SK-N-SH (cell line): ENCODE measurements around the gene RASGRF2. TPM values are rescaled to one million over a fixed set of nuclear protein-coding genes. Genes with fewer than 3 reads are reported as not detected.

Experiments
- CTCF ChIA-PET: fragments of 300-600, 350-600 bp; formaldehyde crosslinking; extraction: SDS; loops from one replicate; lab custom pipeline; 2021; lab: Yijun Ruan, JAX
- POLR2A ChIA-PET: fragments of 350-600 bp; sonication (Branson Sonifier 250); formaldehyde crosslinking; extraction: SDS; loops from one replicate; lab custom pipeline; 2020; ENCODE audit warnings: antibody characterized with exemption, inconsistent platforms; lab: Yijun Ruan, JAX
- DNase-seq: peaks from one replicate; pipeline ENCODE4 v3.0.0; 2012
- H2AFZ ChIP-seq: fragments of 200-600 bp; sonication (generic); 2 replicates; pipeline ENCODE4 v1.8.1; 2016; ENCODE audit warnings: antibody characterized with exemption, mild to moderate bottlenecking, low read depth
- H3F3A ChIP-seq: fragments of 200-600 bp; sonication (generic); replicated peaks from 2 replicates; pipeline ENCODE3; 2016; ENCODE audit warnings: antibody characterized with exemption, mild to moderate bottlenecking; ENCODE audit not compliant: insufficient read depth
- H3K27ac ChIP-seq, 2 experiments: fragments of 200-500 bp in 1 of 2; fragments of 200-600 bp in 1 of 2; sonication (Bioruptor generic) in 1 of 2; sonication (generic), shearing (Covaris generic) in 1 of 2; 2 replicates each; pipeline versions ENCODE4 v1.5.1 to v1.6.1; 2014 to 2016; ENCODE audit warnings: low read depth in 2 of 2, inconsistent platforms in 1 of 2, low read length in 1 of 2, mild to moderate bottlenecking in 1 of 2, mixed read lengths in 1 of 2
- H3K27me3 ChIP-seq: fragments of 200-600 bp; sonication (generic), shearing (Covaris generic); 2 replicates; pipeline ENCODE4 v1.6.1; 2016; ENCODE audit warnings: mixed run types; ENCODE audit not compliant: insufficient read depth
- H3K36me3 ChIP-seq, 2 experiments: fragments of 200-500 bp in 1 of 2; fragments of 200-600 bp in 1 of 2; sonication (Bioruptor generic) in 1 of 2; sonication (generic) in 1 of 2; replicated peaks in 1 of 2; 2 replicates each; pipeline versions ENCODE3 to v1.5.1; 2014 to 2016; ENCODE audit warnings: low read length in 1 of 2, mild to moderate bottlenecking in 1 of 2; ENCODE audit not compliant: insufficient read depth in 2 of 2, control insufficient read depth in 1 of 2
- H3K4me1 ChIP-seq, 2 experiments: fragments of 200-500 bp in 1 of 2; fragments of 200-600 bp in 1 of 2; sonication (Bioruptor generic) in 1 of 2; sonication (generic), shearing (Covaris generic) in 1 of 2; 2 replicates each; pipeline versions ENCODE4 v1.5.1 to v1.6.1; 2014 to 2016; ENCODE audit warnings: low read depth in 1 of 2, low read length in 1 of 2, mixed run types in 1 of 2; ENCODE audit not compliant: insufficient read depth in 2 of 2, control insufficient read depth in 1 of 2
- H3K4me2 ChIP-seq: fragments of 200-600 bp; sonication (generic), shearing (Covaris generic); 2 replicates; pipeline ENCODE4 v1.6.1; 2017; ENCODE audit warnings: mixed run types
- H3K4me3 ChIP-seq, 2 experiments: fragments of 200-500 bp in 1 of 2; fragments of 200-600 bp in 1 of 2; sonication (Bioruptor generic) in 1 of 2; sonication (generic), shearing (Covaris generic) in 1 of 2; 2 replicates each; pipeline versions ENCODE4 v1.5.1 to v1.8.1; 2014 to 2016; ENCODE audit warnings: low read depth in 2 of 2, inconsistent platforms in 1 of 2, low read length in 1 of 2, mild to moderate bottlenecking in 1 of 2, mixed read lengths in 1 of 2, moderate library complexity in 1 of 2
- H3K79me2 ChIP-seq: fragments of 200-600 bp; sonication (generic); 2 replicates; pipeline ENCODE4 v1.8.1; 2017; ENCODE audit warnings: mild to moderate bottlenecking; ENCODE audit not compliant: insufficient read depth
- H3K9ac ChIP-seq: fragments of 200-600 bp; sonication (generic); 2 replicates; pipeline ENCODE4 v1.6.1; 2017; ENCODE audit warnings: mixed run types
- H3K9me2 ChIP-seq: fragments of 200-600 bp; sonication (generic); 2 replicates; pipeline ENCODE4 v1.6.1; 2017; ENCODE audit warnings: mixed run types
- H3K9me3 ChIP-seq: fragments of 200-600 bp; sonication (generic); 2 replicates; pipeline ENCODE4 v1.6.1; 2017; ENCODE audit warnings: mixed run types, mild to moderate bottlenecking, moderate library complexity
- H4K20me1 ChIP-seq: fragments of 200-600 bp; sonication (generic); 2 replicates; pipeline ENCODE4 v1.6.1; 2017; ENCODE audit warnings: mild to moderate bottlenecking, mixed run types; ENCODE audit not compliant: insufficient read depth
- CHD2 ChIP-seq: fragments of 150-350 bp; IDR thresholded peaks from 2 replicates; pipeline ENCODE4 v1.6.1; 2018; ENCODE audit warnings: low read length; ENCODE audit not compliant: partially characterized antibody
- CTCF ChIP-seq: fragments of 200-600 bp; sonication (generic); IDR thresholded peaks from 2 replicates; pipeline ENCODE4 v1.6.1; 2017; ENCODE audit warnings: antibody characterized with exemption, mild to moderate bottlenecking, moderate library complexity
- ELF1 ChIP-seq: IDR thresholded peaks from 2 replicates; pipeline ENCODE4 v1.4.0; 2012
- EP300 ChIP-seq, 2 experiments: IDR thresholded peaks; 2 replicates each; pipeline versions ENCODE4 v1.4.0 to v1.6.1; 2012; ENCODE audit warnings: borderline replicate concordance in 1 of 2, low read depth in 1 of 2, low read length in 1 of 2
- EZH2phosphoT487 ChIP-seq: fragments of 200-600 bp; sonication (generic); IDR thresholded peaks from 2 replicates; pipeline ENCODE4 v1.6.1; 2017; ENCODE audit warnings: low read depth, mixed run types, mild to moderate bottlenecking, antibody characterized with exemption, moderate library complexity, borderline replicate concordance
- FOXJ3 ChIP-seq: sonication (generic); formaldehyde crosslinking; IDR thresholded peaks from 2 replicates; pipeline ENCODE4 v1.5.1; 2020; ENCODE audit warnings: mild to moderate bottlenecking, missing genetic modification reagents
- FOXM1 ChIP-seq: IDR thresholded peaks from 2 replicates; pipeline ENCODE4 v1.4.0; 2012; ENCODE audit warnings: low read depth, mild to moderate bottlenecking
- IRF3 ChIP-seq: fragments of 150-350 bp; IDR thresholded peaks from 2 replicates; pipeline ENCODE4 v1.6.1; 2016; ENCODE audit warnings: mild to moderate bottlenecking, low read depth, low read length
- NFIC ChIP-seq: IDR thresholded peaks from 2 replicates; pipeline ENCODE4 v1.4.0; 2012; ENCODE audit warnings: borderline replicate concordance
- PBX3 ChIP-seq: IDR thresholded peaks from 2 replicates; pipeline ENCODE4; 2012
- POLR2AphosphoS5 ChIP-seq: IDR thresholded peaks from 2 replicates; pipeline ENCODE4 v1.6.1; 2012; ENCODE audit warnings: low read depth, low read length
- RCOR1 ChIP-seq: fragments of 150-350 bp; IDR thresholded peaks from 2 replicates; pipeline ENCODE4 v1.6.1; 2017; ENCODE audit warnings: antibody characterized with exemption, low read length
- SMC3 ChIP-seq: IDR thresholded peaks from 2 replicates; pipeline ENCODE4 v1.6.1; 2012; ENCODE audit warnings: low read depth, low read length, improper control_type of control experiment
- TEAD4 ChIP-seq: IDR thresholded peaks from 2 replicates; pipeline ENCODE4 v1.4.0; 2012; ENCODE audit warnings: mild to moderate bottlenecking, borderline replicate concordance; ENCODE audit not compliant: insufficient read depth
- YY1 ChIP-seq: IDR thresholded peaks from 2 replicates; pipeline ENCODE4 v1.4.0; 2012; ENCODE audit warnings: low read depth, mild to moderate bottlenecking
- ZBTB33 ChIP-seq: IDR thresholded peaks from 2 replicates; pipeline ENCODE4 v1.4.0; 2012; ENCODE audit warnings: low read depth, borderline replicate concordance
- WGBS: methylation state at CpG from one replicate; pipeline ENCODE4 v1.1.6; 2017; ENCODE audit warnings: low lambda C conversion rate; 5-methylcytosine and 5-hydroxymethylcytosine counted together
- polyA plus RNA-seq, 3 experiments: library from polyadenylated mRNA; depleted of rRNA; stranded (reverse); fragments of >200 nt; gene quantifications; 2 replicates each; pipeline ENCODE4 v1.2.3, GENCODE V29; 2012
- TF ChIP-seq, protein P1 (sequence below): fragments of 150-350 bp; IDR thresholded peaks from 2 replicates; pipeline ENCODE4 v1.6.1; 2017; ENCODE audit warnings: antibody characterized with exemption, low read length, low read depth, borderline replicate concordance

Gene RASGRF2
- polyA plus RNA-seq, 1 of the 3 experiments (the other 2 are of a cell fraction): under 0.01 TPM

GRCh38 chr5:81161012-81161601 lies 200.9 kb downstream of the RASGRF2 start:
- ChIA-PET CTCF (interaction anchor here (1.6 kb wide), 1 partner anchor 474 kb away, joined by 6 read pairs; no protein-coding TSS in a partner anchor), POLR2A (no interaction called here)
- H4K20me1 ChIP-seq: no peaks in the 10 kb centered on the region

DNA sequence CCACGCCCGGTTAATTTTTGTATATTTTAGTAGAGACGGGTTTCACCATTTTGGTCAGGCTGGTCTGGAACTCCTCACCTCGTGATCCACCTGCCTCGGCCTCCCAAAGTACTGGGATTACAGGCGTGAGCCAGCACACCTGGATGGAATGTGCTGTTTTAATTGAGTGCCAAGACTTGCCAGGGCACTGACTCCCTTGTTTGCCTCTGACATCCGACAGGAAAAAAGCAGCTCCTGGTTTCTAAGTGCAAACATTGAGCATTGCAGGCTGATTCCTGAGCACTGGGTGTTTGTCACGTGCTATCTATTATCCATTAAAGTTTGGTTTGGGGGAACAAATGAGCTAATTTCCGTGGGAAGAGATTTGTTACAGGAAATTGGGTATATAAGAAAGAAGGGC lies 202.3 kb downstream of the RASGRF2 start:
- DNase-seq: no peak
- no peak overlapping the region for H3K4me3 ChIP-seq
- H3K79me2 ChIP-seq: no peaks in the 10 kb centered on the region
- no peak overlapping the region for H3K4me2 ChIP-seq
- peaks cover 0 to 8% of the 10 kb centered on the region in 2 experiments; a peak in 1 of 4 replicates for H3K4me1 ChIP-seq
- H3K9ac ChIP-seq: no peak overlapping the region
- no peaks in the 10 kb centered on the region for H3K27me3 ChIP-seq
- H3K9me3 ChIP-seq: no peaks in the 10 kb centered on the region
- ChIA-PET POLR2A (no interaction called here), CTCF (interaction anchor here (0.7 kb wide), 1 partner anchor 14 kb away, joined by 3 read pairs; no protein-coding TSS in a partner anchor)
- H3K36me3 ChIP-seq: no peaks in the 10 kb centered on the region
- H3K9me2 ChIP-seq: no peaks in the 10 kb centered on the region
- H4K20me1 ChIP-seq: no peaks in the 10 kb centered on the region
- H3K27ac ChIP-seq: no peak overlapping the region
- TF ChIP-seq EP300 (IDR thresholded peaks at IDR 0.05; ENCODE audit: borderline replicate concordance in 1 of 2, low read depth in 1 of 2, low read length in 1 of 2): no peak
- no peak for TF ChIP-seq CTCF
- TF ChIP-seq PBX3: no peak
- TF ChIP-seq RCOR1: no peak
- TF ChIP-seq NFIC: no peak
- TF ChIP-seq POLR2AphosphoS5: no peak
- no peak overlapping the region for H2AFZ ChIP-seq
- 60% methylated on average over 9 of the region's 9 CpGs for WGBS
- H3F3A ChIP-seq: no peaks in the 10 kb centered on the region

More at GRCh38 chr5:81161012-81161601, 200.9 kb downstream of the RASGRF2 start:
- 81% methylated on average over 5 of the region's 5 CpGs for WGBS
- no peaks in the 10 kb centered on the region for H3K79me2 ChIP-seq
- no peaks in the 10 kb centered on the region for H3K9me2 ChIP-seq
- H3K4me3 ChIP-seq: no peak overlapping the region
- H3K4me1 ChIP-seq: no peaks in the 10 kb centered on the region; a peak in 1 of 4 replicates
- H3K27ac ChIP-seq: no peak overlapping the region
- no peaks in the 10 kb centered on the region for H3F3A ChIP-seq
- no peaks in the 10 kb centered on the region for H3K27me3 ChIP-seq
- TF ChIP-seq, protein P1, sequence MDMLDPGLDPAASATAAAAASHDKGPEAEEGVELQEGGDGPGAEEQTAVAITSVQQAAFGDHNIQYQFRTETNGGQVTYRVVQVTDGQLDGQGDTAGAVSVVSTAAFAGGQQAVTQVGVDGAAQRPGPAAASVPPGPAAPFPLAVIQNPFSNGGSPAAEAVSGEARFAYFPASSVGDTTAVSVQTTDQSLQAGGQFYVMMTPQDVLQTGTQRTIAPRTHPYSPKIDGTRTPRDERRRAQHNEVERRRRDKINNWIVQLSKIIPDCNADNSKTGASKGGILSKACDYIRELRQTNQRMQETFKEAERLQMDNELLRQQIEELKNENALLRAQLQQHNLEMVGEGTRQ: no peak
- TF ChIP-seq ZBTB33: no peak
- TF ChIP-seq ELF1: no peak
- no peak for TF ChIP-seq TEAD4
- TF ChIP-seq SMC3: no peak
- no peak for TF ChIP-seq EZH2phosphoT487
- no peak for TF ChIP-seq FOXJ3 (CRISPR knock-in tag)
- TF ChIP-seq YY1: no peak
- no peak for TF ChIP-seq FOXM1
- TF ChIP-seq CHD2: no peak
- TF ChIP-seq IRF3: no peak
- DNase-seq: no peak
- H2AFZ ChIP-seq: no peak overlapping the region
- no peaks in the 10 kb centered on the region for H3K36me3 ChIP-seq
- 0 out of 2 replicates have a peak, but pooled peaks cover 7% of the 10 kb centered on the region for H3K9me3 ChIP-seq
- no peak overlapping the region for H3K9ac ChIP-seq
- no peak overlapping the region for H3K4me2 ChIP-seq
